Fibroblast of villous mesenchyme (primary cell): Measurements from ENCODE around the gene APC2. TPM values are rescaled to one million over a fixed set of nuclear protein-coding genes. Genes with fewer than 3 reads are reported as not detected.

ENCODE experiments used
- DNase-seq: peaks from one replicate; pipeline ENCODE4 v3.0.0-alpha.2; 2010; ENCODE audit warnings: low read depth
- H3K4me3 ChIP-seq: 2 replicates; pipeline ENCODE4 v1.5.1; 2011; ENCODE audit warnings: low read depth, mild to moderate bottlenecking, low read length
- total RNA-seq: library from RNA; depleted of rRNA; stranded (reverse); fragments of >200 nt; gene quantifications from 2 replicates; pipeline ENCODE4 v1.2.3, GENCODE V29; 2012
- TF ChIP-seq, protein P1 (sequence below): IDR thresholded peaks from 2 replicates; pipeline ENCODE4 v1.5.1; 2012; ENCODE audit warnings: low read depth, mild to moderate bottlenecking, low read length; ENCODE audit not compliant: insufficient read depth

Gene APC2
- total RNA-seq, 1 donor = 0.43 TPM

GRCh38 chr19:1521636-1522035 lies 71.7 kb downstream of the APC2 start:
- H3K4me3 ChIP-seq = no peak overlapping the region
- TF ChIP-seq, protein P1, sequence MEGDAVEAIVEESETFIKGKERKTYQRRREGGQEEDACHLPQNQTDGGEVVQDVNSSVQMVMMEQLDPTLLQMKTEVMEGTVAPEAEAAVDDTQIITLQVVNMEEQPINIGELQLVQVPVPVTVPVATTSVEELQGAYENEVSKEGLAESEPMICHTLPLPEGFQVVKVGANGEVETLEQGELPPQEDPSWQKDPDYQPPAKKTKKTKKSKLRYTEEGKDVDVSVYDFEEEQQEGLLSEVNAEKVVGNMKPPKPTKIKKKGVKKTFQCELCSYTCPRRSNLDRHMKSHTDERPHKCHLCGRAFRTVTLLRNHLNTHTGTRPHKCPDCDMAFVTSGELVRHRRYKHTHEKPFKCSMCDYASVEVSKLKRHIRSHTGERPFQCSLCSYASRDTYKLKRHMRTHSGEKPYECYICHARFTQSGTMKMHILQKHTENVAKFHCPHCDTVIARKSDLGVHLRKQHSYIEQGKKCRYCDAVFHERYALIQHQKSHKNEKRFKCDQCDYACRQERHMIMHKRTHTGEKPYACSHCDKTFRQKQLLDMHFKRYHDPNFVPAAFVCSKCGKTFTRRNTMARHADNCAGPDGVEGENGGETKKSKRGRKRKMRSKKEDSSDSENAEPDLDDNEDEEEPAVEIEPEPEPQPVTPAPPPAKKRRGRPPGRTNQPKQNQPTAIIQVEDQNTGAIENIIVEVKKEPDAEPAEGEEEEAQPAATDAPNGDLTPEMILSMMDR = no peak
- DNase-seq = no peak

DNA sequence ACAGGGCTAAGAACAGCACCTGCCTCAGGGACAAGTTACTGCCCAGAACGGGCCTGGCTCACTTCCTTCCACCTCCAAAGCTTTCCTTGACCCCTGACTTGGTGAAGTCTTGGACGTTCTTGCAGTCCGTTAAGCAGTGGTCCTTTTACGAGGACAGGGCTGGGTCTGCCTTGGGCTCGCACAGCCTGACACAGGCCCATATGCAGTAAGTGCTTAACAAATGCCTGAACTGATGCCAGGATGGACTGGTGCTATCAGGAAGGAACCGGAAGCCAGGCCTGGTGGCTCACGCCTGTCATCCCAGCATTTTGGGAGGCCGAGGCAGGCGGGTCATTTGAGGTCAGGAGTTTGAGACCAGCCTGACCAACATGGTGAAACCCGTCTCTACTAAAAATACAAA lies 72.1 kb downstream of the APC2 start:
- peak; percentile 14 for DNase-seq
- TF ChIP-seq, protein P1 = no peak
- H3K4me3 ChIP-seq = no peak overlapping the region

GRCh38 chr19:1522838-1523237 lies 72.9 kb downstream of the APC2 start:
- no peak overlapping the region for H3K4me3 ChIP-seq
- TF ChIP-seq, protein P1 = no peak
- DNase-seq = peak; percentile 11

Other genes starting within 250 kb of the APC2 start
- 90.8 and 94.1 TPM in 2 replicates for gene STK11, start 244.3 kb upstream of the APC2 start, total RNA-seq
- 5.8 and 6.0 TPM in 2 replicates for gene CBARP, start 212.1 kb upstream of the APC2 start, total RNA-seq
- 12.1 and 15.1 TPM in 2 replicates for gene ATP5F1D, start 208.4 kb upstream of the APC2 start, total RNA-seq
- 14.2 and 15.5 TPM in 2 replicates for gene MIDN, start 201.5 kb upstream of the APC2 start, total RNA-seq
- 85.5 and 140 TPM in 2 replicates for gene CIRBP, start 180.8 kb upstream of the APC2 start, total RNA-seq
- gene FAM174C, start 174.6 kb upstream of the APC2 start, total RNA-seq = 17.3 and 21.9 TPM in 2 replicates
- gene EFNA2, start 164.2 kb upstream of the APC2 start, total RNA-seq = not detected in 2 replicates
- gene NDUFS7, start 66.2 kb upstream of the APC2 start, total RNA-seq = 33.7 and 61.2 TPM in 2 replicates
- gene GAMT, start 48.6 kb upstream of the APC2 start, total RNA-seq = 23.3 and 29.6 TPM in 2 replicates
- gene DAZAP1, start 42.5 kb upstream of the APC2 start, total RNA-seq = 54.4 and 61.7 TPM in 2 replicates
- gene RPS15, start 11.7 kb upstream of the APC2 start, total RNA-seq = 346 and 444 TPM in 2 replicates
- gene C19orf25, start 29.1 kb downstream of the APC2 start, total RNA-seq = 29.6 and 32.8 TPM in 2 replicates
- gene PCSK4, start 40.2 kb downstream of the APC2 start, total RNA-seq = 1.3 and 1.9 TPM in 2 replicates
- 0.43 and 0.97 TPM in 2 replicates for gene REEP6, start 41.1 kb downstream of the APC2 start, total RNA-seq
- gene ADAMTSL5, start 62.9 kb downstream of the APC2 start, total RNA-seq = 6.4 and 6.9 TPM in 2 replicates
- gene PLK5, start 74.0 kb downstream of the APC2 start, total RNA-seq = under 0.01 TPM in 1 of 2 replicates, not detected in the other
- gene MEX3D, start 118.2 kb downstream of the APC2 start, total RNA-seq = 33.7 and 48.6 TPM in 2 replicates
- 73.4 and 103 TPM in 2 replicates for gene MBD3, start 142.7 kb downstream of the APC2 start, total RNA-seq
- gene UQCR11, start 155.3 kb downstream of the APC2 start, total RNA-seq = 49.3 and 53.5 TPM in 2 replicates
- 57.0 and 66.7 TPM in 2 replicates for gene TCF3, start 202.5 kb downstream of the APC2 start, total RNA-seq